GM19397 (cell line): Measurements from ENCODE around the gene CKMT1A.

Experiments
- ATAC-seq: cut with Tn5 transposase; IDR thresholded peaks from one replicate; pipeline ENCODE4 v1.9.1; 2021; ENCODE audit warnings: mild to moderate bottlenecking, moderate library complexity; ENCODE audit not compliant: unreplicated experiment

The CKMT1A gene

GRCh38 chr15:43746903-43747309, 53.2 kb downstream of the CKMT1A start:
- peak; percentile 18 for ATAC-seq

DNA sequence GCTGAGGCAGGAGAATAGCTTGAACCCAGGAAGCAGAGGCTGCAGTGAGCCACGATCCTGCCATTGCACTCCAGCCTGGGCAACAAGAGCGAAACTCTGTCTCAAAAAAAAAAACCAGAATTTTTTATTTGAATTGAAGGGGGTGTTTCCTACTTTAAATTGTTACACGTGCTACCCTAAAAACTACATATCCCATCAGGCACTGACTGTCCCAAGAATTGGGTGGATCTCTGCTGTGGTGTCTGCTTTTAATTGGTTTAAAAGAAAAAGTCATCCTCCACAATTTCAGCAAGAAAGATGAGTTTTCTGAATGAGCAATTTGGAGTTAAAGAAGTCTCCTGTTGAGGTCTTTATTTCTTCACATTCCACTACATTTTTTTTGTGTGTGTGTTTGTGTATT, 54.7 kb downstream of the CKMT1A start:
- no peak for ATAC-seq
